ENCODE measurements around the gene IL34.
"Not testable (repeated sequence)": the region's sequence is repeated elsewhere in the genome, so short reads cannot be mapped to it uniquely, and the experiment has no call there.

The IL34 gene

DNA sequence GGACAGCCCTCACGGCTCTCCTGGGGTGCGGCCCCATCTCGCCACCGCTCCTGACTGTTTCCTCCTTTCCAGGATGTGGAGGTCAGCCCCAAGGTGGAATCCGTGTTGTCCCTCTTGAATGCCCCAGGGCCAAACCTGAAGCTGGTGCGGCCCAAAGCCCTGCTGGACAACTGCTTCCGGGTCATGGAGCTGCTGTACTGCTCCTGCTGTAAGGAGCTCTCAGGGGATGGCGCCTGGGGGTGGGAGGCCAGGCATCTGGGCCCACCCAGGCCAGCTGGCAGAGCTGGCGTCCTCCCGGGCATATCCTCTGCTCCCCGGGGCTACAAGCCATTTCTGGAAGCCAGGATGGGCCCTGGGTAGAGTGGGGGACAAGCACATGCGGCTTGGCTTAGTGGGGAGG, 13.2 kb downstream of the IL34 start:
- DNase-seq: no peak

- no peak for DNase-seq
These were observed 13.8 kb downstream of the IL34 start for GRCh38 chr16:70659953-70660671.

GRCh38 chr16:70660672-70661350, 14.5 kb downstream of the IL34 start:
- DNase-seq: no peak

- no peak for DNase-seq
These were observed 15.2 kb downstream of the IL34 start for GRCh38 chr16:70661534-70661917.

- DNase-seq: no peak
These were observed 15.7 kb downstream of the IL34 start for GRCh38 chr16:70661918-70662641.

- DNase-seq: no peak
These were observed 16.7 kb downstream of the IL34 start for GRCh38 chr16:70662991-70663523.

GRCh38 chr16:70663524-70664324, 17.4 kb downstream of the IL34 start:
- DNase-seq: no peak

GRCh38 chr16:70664325-70665112, 18.2 kb downstream of the IL34 start:
- no peak for DNase-seq

DNA sequence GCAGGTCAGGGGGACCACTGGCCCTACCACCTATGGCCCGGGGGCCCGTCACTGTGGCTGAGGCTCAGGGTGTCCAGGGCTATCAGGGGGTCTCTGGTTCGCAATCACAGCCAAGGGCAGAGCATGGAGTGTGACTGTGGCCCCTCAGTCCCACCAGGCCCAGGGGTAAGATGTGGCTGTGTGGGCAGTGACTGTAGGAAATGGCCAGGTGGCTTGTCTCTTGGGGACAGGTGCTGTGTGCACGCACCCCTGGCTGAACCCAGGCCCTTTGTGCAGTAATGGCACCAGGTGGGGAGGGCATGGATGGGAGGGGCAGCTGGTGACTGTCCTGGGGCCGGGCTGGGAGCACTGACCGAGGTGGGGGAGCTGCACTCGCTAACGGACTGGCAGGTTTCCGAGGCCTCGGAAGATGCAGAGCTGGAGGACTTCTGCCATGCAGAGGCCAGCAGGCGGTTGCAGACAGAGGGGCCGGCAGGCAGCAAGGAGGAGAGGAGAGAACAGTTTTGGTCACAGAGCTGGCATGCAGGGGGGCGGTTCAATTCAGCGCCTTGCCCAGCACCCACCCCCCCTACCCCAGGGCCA, 18.8 kb downstream of the IL34 start:
- DNase-seq: no peak

DNA sequence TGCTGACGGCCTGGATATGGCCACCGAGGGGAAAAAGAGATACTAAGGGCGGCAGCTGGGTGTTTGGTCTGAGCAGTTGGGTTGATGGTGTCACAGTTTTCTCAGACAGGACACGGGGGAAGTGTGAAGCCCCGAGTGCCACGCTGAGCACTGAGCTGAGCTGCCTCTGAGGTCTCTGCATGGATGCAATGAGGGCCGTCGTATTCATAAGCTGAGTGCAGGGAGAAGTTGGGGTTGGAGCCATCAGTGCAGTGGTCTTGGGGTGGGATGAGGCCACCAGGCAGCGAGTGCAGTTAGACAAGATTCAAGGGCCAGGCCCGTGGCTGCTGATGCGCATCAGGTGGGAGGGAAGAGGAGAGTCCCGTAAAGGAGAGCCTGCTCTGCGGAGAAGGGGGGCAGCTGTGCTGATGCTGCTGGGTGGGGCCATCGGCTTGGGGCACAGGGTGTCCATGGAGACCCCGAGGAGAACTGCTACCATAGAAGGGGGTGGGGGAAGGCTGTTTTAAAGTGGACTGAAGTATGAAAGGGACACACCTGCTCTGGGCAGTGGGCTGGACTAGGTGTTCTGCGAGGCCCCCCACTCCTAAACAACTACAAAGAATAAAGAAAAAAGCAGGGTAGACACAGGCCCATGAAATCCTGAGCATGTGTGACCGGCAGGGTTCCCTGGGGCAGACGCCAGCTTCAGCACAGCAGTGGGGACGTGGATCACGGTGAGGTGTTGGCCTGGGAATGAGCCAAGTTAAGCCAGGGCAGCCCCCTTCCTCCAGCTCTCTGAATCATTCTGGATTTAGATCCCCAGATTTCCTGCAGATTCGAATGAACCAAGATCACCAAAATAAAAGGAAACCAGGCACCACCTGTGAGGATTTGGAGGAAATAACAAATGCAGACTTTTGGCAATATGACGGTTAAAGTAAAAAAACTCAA, 19.7 kb downstream of the IL34 start:
- no peak for DNase-seq

DNA sequence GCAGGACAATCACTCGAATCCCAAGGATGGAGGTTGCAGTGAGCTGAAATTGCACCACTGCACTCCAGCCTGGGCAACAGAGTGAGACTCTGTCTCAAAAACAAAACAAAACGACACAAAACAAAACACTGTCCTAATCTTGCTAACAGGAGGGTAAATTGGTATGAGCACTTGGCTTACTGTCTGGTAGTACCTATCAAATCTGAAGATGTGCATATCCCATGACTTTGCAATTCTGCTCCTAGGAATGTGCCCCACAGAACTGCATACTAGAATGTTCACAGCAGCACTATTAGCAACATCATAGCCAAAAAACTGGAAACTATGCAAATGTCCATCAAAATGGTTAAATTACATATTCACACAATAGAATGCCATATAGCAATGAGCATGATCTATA, 23.8 kb downstream of the IL34 start:
- DNase-seq: no peak

- not testable (repeated sequence) for DNase-seq
These were observed 24.6 kb downstream of the IL34 start for GRCh38 chr16:70670938-70671337.

- no peak for DNase-seq
These were observed 28.1 kb downstream of the IL34 start for GRCh38 chr16:70674221-70675014.

- DNase-seq: no peak
These were observed 29.6 kb downstream of the IL34 start for GRCh38 chr16:70675851-70676513.

- DNase-seq: no peak
These were observed 30.5 kb downstream of the IL34 start for GRCh38 chr16:70676675-70677498.

- no peak for DNase-seq
These were observed 31.3 kb downstream of the IL34 start for GRCh38 chr16:70677499-70678120.

DNA sequence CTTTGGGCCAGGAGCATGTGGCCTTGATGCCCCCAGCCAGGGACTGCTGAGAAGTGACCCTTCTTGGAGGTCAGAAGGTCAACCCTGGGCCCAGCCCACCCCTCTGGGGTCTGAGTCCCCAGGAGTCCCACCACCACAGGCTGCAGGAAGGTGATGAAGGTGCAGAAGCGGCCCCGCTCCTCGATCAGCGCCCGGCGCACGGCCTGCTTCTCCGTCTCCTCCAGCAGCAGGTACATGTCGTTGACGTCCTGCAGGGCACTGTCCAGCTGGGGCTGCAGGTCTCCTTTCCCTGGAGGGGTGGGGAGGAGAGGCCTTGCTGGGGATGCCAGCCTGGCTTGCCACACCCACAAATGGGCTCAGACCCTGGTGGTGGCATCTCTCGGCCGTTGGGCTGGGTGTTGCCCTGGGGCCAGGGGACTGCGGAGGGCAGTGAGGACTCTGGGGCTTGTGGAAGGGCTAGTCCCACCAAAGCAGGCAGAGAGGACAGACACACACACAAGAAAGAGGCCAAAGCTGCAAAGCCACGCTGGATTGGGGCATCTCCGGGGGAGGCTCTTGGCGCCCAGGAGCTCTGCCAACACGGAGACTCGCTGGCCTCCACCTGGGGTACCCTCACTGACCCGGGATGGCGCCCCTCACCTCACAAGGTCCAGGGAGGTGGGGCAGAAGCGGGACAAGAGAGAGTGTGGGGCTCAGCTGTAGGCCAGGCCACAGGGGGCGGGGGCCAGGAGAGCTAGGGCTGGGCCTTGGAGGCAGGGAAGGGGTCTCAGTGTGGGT, 31.9 kb downstream of the IL34 start:
- no peak for DNase-seq
